AG09319 (cell line): Measurements from ENCODE around the gene HSD17B2.

Source experiments
- DNase-seq: peaks from one replicate; pipeline ENCODE4 v3.0.0-alpha.2; 2010; ENCODE audit warnings: low read depth; ENCODE audit errors: extremely low read depth
- TF ChIP-seq, protein P1 (sequence below): IDR thresholded peaks from 2 replicates; pipeline ENCODE4 v1.5.1; 2011; ENCODE audit warnings: low read depth, mild to moderate bottlenecking, inconsistent platforms, low read length, moderate library complexity

Gene HSD17B2

GRCh38 chr16:82078125-82078524 lies 43.1 kb downstream of the HSD17B2 start:
- no peak for DNase-seq
- TF ChIP-seq, protein P1, sequence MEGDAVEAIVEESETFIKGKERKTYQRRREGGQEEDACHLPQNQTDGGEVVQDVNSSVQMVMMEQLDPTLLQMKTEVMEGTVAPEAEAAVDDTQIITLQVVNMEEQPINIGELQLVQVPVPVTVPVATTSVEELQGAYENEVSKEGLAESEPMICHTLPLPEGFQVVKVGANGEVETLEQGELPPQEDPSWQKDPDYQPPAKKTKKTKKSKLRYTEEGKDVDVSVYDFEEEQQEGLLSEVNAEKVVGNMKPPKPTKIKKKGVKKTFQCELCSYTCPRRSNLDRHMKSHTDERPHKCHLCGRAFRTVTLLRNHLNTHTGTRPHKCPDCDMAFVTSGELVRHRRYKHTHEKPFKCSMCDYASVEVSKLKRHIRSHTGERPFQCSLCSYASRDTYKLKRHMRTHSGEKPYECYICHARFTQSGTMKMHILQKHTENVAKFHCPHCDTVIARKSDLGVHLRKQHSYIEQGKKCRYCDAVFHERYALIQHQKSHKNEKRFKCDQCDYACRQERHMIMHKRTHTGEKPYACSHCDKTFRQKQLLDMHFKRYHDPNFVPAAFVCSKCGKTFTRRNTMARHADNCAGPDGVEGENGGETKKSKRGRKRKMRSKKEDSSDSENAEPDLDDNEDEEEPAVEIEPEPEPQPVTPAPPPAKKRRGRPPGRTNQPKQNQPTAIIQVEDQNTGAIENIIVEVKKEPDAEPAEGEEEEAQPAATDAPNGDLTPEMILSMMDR = no peak

- no peak for DNase-seq
- TF ChIP-seq, protein P1 = no peak
Observed at GRCh38 chr16:82079892-82080291, 44.8 kb downstream of the HSD17B2 start.

GRCh38 chr16:82081264-82081663 lies 46.2 kb downstream of the HSD17B2 start:
- TF ChIP-seq, protein P1 = no peak
- DNase-seq = no peak

GRCh38 chr16:82082097-82082496 lies 47.0 kb downstream of the HSD17B2 start:
- DNase-seq = no peak
- TF ChIP-seq, protein P1 = no peak

GRCh38 chr16:82082543-82083244 lies 47.6 kb downstream of the HSD17B2 start:
- TF ChIP-seq, protein P1 = no peak
- no peak for DNase-seq

- TF ChIP-seq, protein P1 = no peak
- no peak for DNase-seq
Observed at GRCh38 chr16:82083710-82084353, 48.8 kb downstream of the HSD17B2 start.

DNA sequence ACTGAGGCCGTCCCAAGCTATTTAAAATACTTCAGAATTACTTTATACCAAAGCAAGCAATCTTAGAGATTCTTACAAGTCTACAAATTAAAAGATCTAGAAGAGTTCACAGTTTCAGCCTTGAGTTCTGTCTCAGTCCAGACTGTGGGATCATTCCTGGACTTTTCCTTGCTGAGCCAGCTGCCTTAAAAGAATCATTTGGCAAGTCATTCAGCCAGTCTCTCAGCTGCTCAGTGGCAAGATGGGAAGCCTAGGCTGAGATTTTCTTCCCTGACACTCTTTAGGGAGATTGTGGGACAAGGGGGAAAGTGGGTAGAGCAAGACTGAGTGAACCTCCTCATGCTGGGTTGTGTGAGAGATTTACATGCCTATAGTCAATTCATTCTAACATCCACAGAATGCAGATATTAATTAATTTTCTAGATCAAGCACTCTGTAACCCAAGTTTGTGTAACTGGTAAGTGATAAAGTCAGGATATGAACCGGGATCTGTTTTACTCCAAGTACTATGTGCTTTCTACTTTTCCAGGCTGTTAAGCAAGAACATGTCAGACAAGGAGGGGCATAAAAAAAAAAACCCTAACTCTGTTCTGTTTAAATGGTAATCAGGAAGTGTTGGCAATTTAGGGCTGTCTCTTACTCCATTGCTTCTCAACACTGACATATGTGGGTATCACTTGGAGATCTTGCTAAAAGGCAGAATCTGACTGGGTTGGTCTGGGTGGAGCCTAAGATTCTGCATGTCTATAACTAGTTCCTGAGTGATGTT lies 50.1 kb downstream of the HSD17B2 start:
- no peak for DNase-seq
- TF ChIP-seq, protein P1 = no peak
